Measurements from ENCODE around the gene ZFP36.

The ZFP36 gene

GRCh38 chr19:39384839-39385568, 21.6 kb upstream of the ZFP36 start:
- DNase-seq = no peak

GRCh38 chr19:39385629-39386411, 20.8 kb upstream of the ZFP36 start:
- DNase-seq = no peak

- no peak for DNase-seq
These were observed 20.1 kb upstream of the ZFP36 start for GRCh38 chr19:39386557-39386956.

- DNase-seq = no peak
These were observed 18.0 kb upstream of the ZFP36 start for GRCh38 chr19:39388657-39389056.

- DNase-seq = no peak
These were observed 16.8 kb upstream of the ZFP36 start for GRCh38 chr19:39389631-39390414.

- DNase-seq = peak; percentile 81
These were observed 16.2 kb upstream of the ZFP36 start for GRCh38 chr19:39390451-39390750.

GRCh38 chr19:39390751-39391437, 15.8 kb upstream of the ZFP36 start, which contains the start of the genes MED29 and PAF1:
TSS of gene MED29 (plus strand) at chr19:39391378. CDS start at chr19:39391423, 45 bp downstream.
TSS of gene PAF1 (minus strand) at chr19:39391106. CDS start at chr19:39390864, 242 bp downstream.
- peak; percentile 96 for DNase-seq

GRCh38 chr19:39397360-39398296, 9.0 kb upstream of the ZFP36 start:
- DNase-seq = peak; percentile 95

- peak; percentile 79 for DNase-seq
These were observed 8.3 kb upstream of the ZFP36 start for GRCh38 chr19:39398297-39398864.

- DNase-seq = no peak
These were observed 7.0 kb upstream of the ZFP36 start for GRCh38 chr19:39399668-39400050.

- no peak for DNase-seq
These were observed 6.6 kb upstream of the ZFP36 start for GRCh38 chr19:39400061-39400460.

GRCh38 chr19:39401070-39401548, 5.5 kb upstream of the ZFP36 start:
- DNase-seq = no peak

GRCh38 chr19:39401549-39402345, 4.9 kb upstream of the ZFP36 start:
- DNase-seq = peak; percentile 87

- DNase-seq = peak; percentile 94
These were observed 4.0 kb upstream of the ZFP36 start for GRCh38 chr19:39402346-39403300.

GRCh38 chr19:39403331-39404312, 3.0 kb upstream of the ZFP36 start:
- peak; percentile 98 for DNase-seq

- no peak for DNase-seq
These were observed 1.2 kb upstream of the ZFP36 start for GRCh38 chr19:39405261-39405957.
